GM19452 (cell line): ENCODE results near the gene ANKRD53.
"Not testable (repeated sequence)": the region's sequence is repeated elsewhere in the genome, so short reads cannot be mapped to it uniquely, and the experiment has no call there.

ENCODE experiments used
- ATAC-seq: cut with Tn5 transposase; IDR thresholded peaks from one replicate; pipeline ENCODE4 v1.9.1; 2021; ENCODE audit not compliant: unreplicated experiment

ANKRD53 gene

GRCh38 chr2:70988151-70988550 lies 9.7 kb downstream of the ANKRD53 start:
- no peak for ATAC-seq

GRCh38 chr2:70988726-70989648 lies 10.6 kb downstream of the ANKRD53 start:
- ATAC-seq, result no peak

- ATAC-seq, result no peak
These were observed 11.8 kb downstream of the ANKRD53 start for GRCh38 chr2:70990216-70990615.

- ATAC-seq, result no peak
These were observed 12.7 kb downstream of the ANKRD53 start for GRCh38 chr2:70991142-70991541.

GRCh38 chr2:70991742-70992141 lies 13.3 kb downstream of the ANKRD53 start:
- no peak for ATAC-seq

GRCh38 chr2:70992945-70993853 lies 14.8 kb downstream of the ANKRD53 start:
- ATAC-seq, result no peak

GRCh38 chr2:70994009-70994698 lies 15.7 kb downstream of the ANKRD53 start:
- peak; percentile 34 for ATAC-seq

GRCh38 chr2:70994699-70995425 lies 16.4 kb downstream of the ANKRD53 start, which contains the start of gene TEX261:
TEX261 (minus strand) TSS chr2:70994873; CDS start chr2:70994757, 116 bp downstream.
- ATAC-seq, result peak; percentile 95

- peak; percentile 42 for ATAC-seq
These were observed 16.9 kb downstream of the ANKRD53 start for GRCh38 chr2:70995426-70995729.

GRCh38 chr2:70998885-70999284 lies 20.5 kb downstream of the ANKRD53 start:
- not testable (repeated sequence) for ATAC-seq

- ATAC-seq, result no peak
These were observed 20.9 kb downstream of the ANKRD53 start for GRCh38 chr2:70999362-70999761.

- not testable (repeated sequence) for ATAC-seq
These were observed 21.5 kb downstream of the ANKRD53 start for GRCh38 chr2:70999931-71000330.

- peak; percentile 92 for ATAC-seq
These were observed 22.6 kb downstream of the ANKRD53 start for GRCh38 chr2:71000780-71001591.

GRCh38 chr2:71001592-71001927 lies 23.1 kb downstream of the ANKRD53 start:
- no peak for ATAC-seq

- no peak for ATAC-seq
These were observed 23.6 kb downstream of the ANKRD53 start for GRCh38 chr2:71001981-71002570.

GRCh38 chr2:71003396-71003795 lies 25.0 kb downstream of the ANKRD53 start:
- no peak for ATAC-seq

- ATAC-seq, result no peak
These were observed 25.7 kb downstream of the ANKRD53 start for GRCh38 chr2:71003966-71004755.

GRCh38 chr2:71004857-71005256 lies 26.4 kb downstream of the ANKRD53 start:
- no peak for ATAC-seq
